Osteoblast (primary cell): Measurements from ENCODE around the gene SLC16A6. TPM values are rescaled to one million over a fixed set of nuclear protein-coding genes. Genes with fewer than 3 reads are reported as not detected.
"Not testable (repeated sequence)": the region's sequence is repeated elsewhere in the genome, so short reads cannot be mapped to it uniquely, and the experiment has no call there.

Experiments
- DNase-seq: peaks from one replicate; pipeline ENCODE4 v3.0.0; 2011; ENCODE audit warnings: low spot score, mixed read lengths; ENCODE audit not compliant: insufficient read length; ENCODE audit errors: missing footprints
- H2AFZ ChIP-seq: 2 replicates; pipeline ENCODE4 v1.6.0; 2011; ENCODE audit warnings: mild to moderate bottlenecking, low read length
- H3K27ac ChIP-seq: 2 replicates; pipeline ENCODE4 v1.5.1; 2011; ENCODE audit warnings: mild to moderate bottlenecking, low read depth, low read length, moderate library complexity
- H3K27me3 ChIP-seq: 2 replicates; pipeline ENCODE4 v1.6.0; 2012; ENCODE audit warnings: mild to moderate bottlenecking, control low read depth, inconsistent platforms, low read length, moderate library complexity; ENCODE audit not compliant: insufficient read depth
- H3K36me3 ChIP-seq: 2 replicates; pipeline ENCODE4 v1.5.1; 2011; ENCODE audit warnings: mild to moderate bottlenecking, low read length, control low read depth, moderate library complexity; ENCODE audit not compliant: insufficient read depth
- H3K4me1 ChIP-seq: 2 replicates; pipeline ENCODE4 v1.5.1; 2011; ENCODE audit warnings: mild to moderate bottlenecking, low read length, control low read depth, moderate library complexity; ENCODE audit not compliant: insufficient read depth
- H3K4me2 ChIP-seq: 2 replicates; pipeline ENCODE4 v1.6.0; 2011; ENCODE audit warnings: mild to moderate bottlenecking, low read length; ENCODE audit not compliant: insufficient read depth
- H3K4me3 ChIP-seq: fragments of 200-600 bp; sonication (generic); 3 replicates; pipeline ENCODE4 v1.5.1; 2012; ENCODE audit warnings: mild to moderate bottlenecking, low read length, inconsistent platforms; ENCODE audit not compliant: insufficient read depth
- H3K79me2 ChIP-seq: 2 replicates; pipeline ENCODE4 v1.6.0; 2012; ENCODE audit warnings: mild to moderate bottlenecking, low read length, control low read depth, inconsistent platforms; ENCODE audit not compliant: insufficient read depth
- H3K9me3 ChIP-seq: 2 replicates; pipeline ENCODE4 v1.5.1; 2011; ENCODE audit warnings: low read depth, low read length, control low read depth
- H4K20me1 ChIP-seq: 2 replicates; pipeline ENCODE4 v1.6.0; 2012; ENCODE audit warnings: mild to moderate bottlenecking, low read length, control low read depth; ENCODE audit not compliant: insufficient read depth
- CTCF ChIP-seq: IDR thresholded peaks from 2 replicates; pipeline ENCODE4 v1.5.1; 2011; ENCODE audit warnings: mild to moderate bottlenecking, low read depth, low read length, moderate library complexity; ENCODE audit errors: extremely low read depth
- total RNA-seq: library from RNA; depleted of rRNA; stranded (reverse); fragments of >200 nt; gene quantifications from 2 replicates; pipeline ENCODE4 v1.2.3, GENCODE V29; 2012

Gene SLC16A6
- total RNA-seq, 1 donor: 1.4 TPM

- H3K4me1 ChIP-seq: no peaks in the 10 kb centered on the region
- H4K20me1 ChIP-seq: no peaks in the 10 kb centered on the region
- no peaks in the 10 kb centered on the region for H3K9me3 ChIP-seq
- TF ChIP-seq CTCF: no peak
- no peaks in the 10 kb centered on the region for H3K36me3 ChIP-seq
- H3K27me3 ChIP-seq: no peaks in the 10 kb centered on the region
- no peak for DNase-seq
- H3K4me2 ChIP-seq: no peak overlapping the region
- H3K27ac ChIP-seq: no peak overlapping the region
- H3K4me3 ChIP-seq: no peak overlapping the region
- no peaks in the 10 kb centered on the region for H3K79me2 ChIP-seq
- no peak overlapping the region for H2AFZ ChIP-seq
Measured at GRCh38 chr17:68222606-68223005, 68.3 kb downstream of the SLC16A6 start.

- Histone ChIP-seq H3K4me1 (no peaks in the 10 kb centered on the region), H3K27me3 (no peaks in the 10 kb centered on the region), H3K4me3 (no peak overlapping the region), H2AFZ (no peak overlapping the region), H3K9me3 (no peaks in the 10 kb centered on the region), H3K27ac (no peak overlapping the region), H3K79me2 (no peaks in the 10 kb centered on the region), H4K20me1 (no peaks in the 10 kb centered on the region), H3K4me2 (no peak overlapping the region), H3K36me3 (no peaks in the 10 kb centered on the region)
- no peak for TF ChIP-seq CTCF
- DNase-seq: no peak
Measured at GRCh38 chr17:68221786-68222185, 69.1 kb downstream of the SLC16A6 start.

- H3K4me3 ChIP-seq, H3K4me1 ChIP-seq, H4K20me1 ChIP-seq, H3K79me2 ChIP-seq, H3K9me3 ChIP-seq, H3K4me2 ChIP-seq, H3K27ac ChIP-seq, H2AFZ ChIP-seq, H3K27me3 ChIP-seq, DNase-seq, H3K36me3 ChIP-seq: not testable (repeated sequence)
Measured at GRCh38 chr17:68220786-68221185, 70.1 kb downstream of the SLC16A6 start.

GRCh38 chr17:68220186-68220585, 70.7 kb downstream of the SLC16A6 start:
- not testable (repeated sequence) for H3K27ac ChIP-seq, H4K20me1 ChIP-seq, H3K36me3 ChIP-seq, H3K9me3 ChIP-seq, H3K4me1 ChIP-seq, H3K4me3 ChIP-seq, H3K79me2 ChIP-seq, H3K27me3 ChIP-seq, DNase-seq, H2AFZ ChIP-seq, H3K4me2 ChIP-seq

- H3K4me3 ChIP-seq, H3K9me3 ChIP-seq, H3K79me2 ChIP-seq, H3K4me2 ChIP-seq, H4K20me1 ChIP-seq, H3K36me3 ChIP-seq, H2AFZ ChIP-seq, H3K27me3 ChIP-seq, H3K27ac ChIP-seq, H3K4me1 ChIP-seq, DNase-seq: not testable (repeated sequence)
Measured at GRCh38 chr17:68219429-68219828, 71.5 kb downstream of the SLC16A6 start.

Other genes with a start within 250 kb of the SLC16A6 start
- 80.3 and 84.0 TPM in 2 replicates for gene AMZ2, start 43.1 kb downstream of the SLC16A6 start, total RNA-seq
- 7.6 and 7.7 TPM in 2 replicates for gene ARSG, start 368 bp upstream of the SLC16A6 start, total RNA-seq
- 190 and 220 TPM in 2 replicates for gene WIPI1, start 166.4 kb upstream of the SLC16A6 start, total RNA-seq
- gene PRKAR1A, start 221.3 kb upstream of the SLC16A6 start, total RNA-seq: 234 and 259 TPM in 2 replicates